ENCODE data around the gene DOCK8.

- no peak for TF ChIP-seq CTCF (IDR thresholded peaks at IDR 0.05)
- no peak for TF ChIP-seq POLR2A (IDR thresholded peaks at IDR 0.05; ENCODE audit: low read length)
- no peak for TF ChIP-seq MAX (IDR thresholded peaks at IDR 0.05)
- TF ChIP-seq SMC3 (IDR thresholded peaks at IDR 0.05), result no peak
- TF ChIP-seq RAD21 (conservative IDR thresholded peaks at IDR 0.05 in 1 of 2, IDR thresholded peaks at IDR 0.05 in 1 of 2), result no peak
- no peak for TF ChIP-seq HDAC2 (IDR thresholded peaks at IDR 0.05)
- no peak for TF ChIP-seq ESRRA (IDR thresholded peaks at IDR 0.05; ENCODE audit: borderline replicate concordance, low read length)
- no peak for TF ChIP-seq FOSB (CRISPR knock-in tag; IDR thresholded peaks at IDR 0.05)
- TF ChIP-seq RFX5 (IDR thresholded peaks at IDR 0.05), result no peak
- no peak for TF ChIP-seq ELK1 (IDR thresholded peaks at IDR 0.05; ENCODE audit: low read depth, low read length)
- no peak for TF ChIP-seq USF2 (IDR thresholded peaks at IDR 0.05)
- no peak for TF ChIP-seq CHD4 (IDR thresholded peaks at IDR 0.05; ENCODE audit: borderline replicate concordance)
- TF ChIP-seq SREBF2 (IDR thresholded peaks at IDR 0.05), result no peak
- no peak for TF ChIP-seq EP300 (IDR thresholded peaks at IDR 0.05)
These were observed 231.5 kb downstream of the DOCK8 start for GRCh38 chr9:446074-446699.
